Neural cell (in vitro differentiated cells): ENCODE results near the gene PDK2.

Experiments
- EZH2 ChIP-seq: fragments of 200-600, 300-800 bp; shearing (Covaris generic), sonication (generic); IDR thresholded peaks from 2 replicates; pipeline ENCODE4 v1.6.1; 2014; ENCODE audit warnings: antibody characterized with exemption, low read length, borderline replicate concordance, mild to moderate bottlenecking; ENCODE audit not compliant: insufficient read depth, poor library complexity, severe bottlenecking
- MXI1 ChIP-seq: fragments of 450-650 bp; conservative IDR thresholded peaks from 2 replicates; pipeline ENCODE4 v1.6.1; 2014; ENCODE audit warnings: antibody characterized with exemption, mild to moderate bottlenecking; ENCODE audit not compliant: poor library complexity, severe bottlenecking
- POLR2AphosphoS5 ChIP-seq: IDR thresholded peaks from 2 replicates; pipeline ENCODE4 v1.6.1; 2012
- RAD21 ChIP-seq: fragments of 450-650 bp; conservative IDR thresholded peaks from 2 replicates; pipeline ENCODE4 v1.6.1; 2014; ENCODE audit warnings: antibody characterized with exemption, mild to moderate bottlenecking, moderate library complexity
- REST ChIP-seq: IDR thresholded peaks from 2 replicates; pipeline ENCODE4 v1.6.1; 2012; ENCODE audit warnings: borderline replicate concordance
- SMC3 ChIP-seq: fragments of 450-650 bp; conservative IDR thresholded peaks from 2 replicates; pipeline ENCODE4 v1.6.1; 2014; ENCODE audit warnings: antibody characterized with exemption, mild to moderate bottlenecking, moderate library complexity; ENCODE audit not compliant: poor library complexity
- TAF1 ChIP-seq: IDR thresholded peaks from 2 replicates; pipeline ENCODE4 v1.6.1; 2012; ENCODE audit warnings: low read depth
- TF ChIP-seq, protein P1 (sequence below): fragments of 450-650 bp; IDR thresholded peaks from 2 replicates; pipeline ENCODE4 v1.5.1; 2014; ENCODE audit warnings: antibody characterized with exemption, mild to moderate bottlenecking, moderate library complexity; ENCODE audit not compliant: poor library complexity, severe bottlenecking

DNA sequence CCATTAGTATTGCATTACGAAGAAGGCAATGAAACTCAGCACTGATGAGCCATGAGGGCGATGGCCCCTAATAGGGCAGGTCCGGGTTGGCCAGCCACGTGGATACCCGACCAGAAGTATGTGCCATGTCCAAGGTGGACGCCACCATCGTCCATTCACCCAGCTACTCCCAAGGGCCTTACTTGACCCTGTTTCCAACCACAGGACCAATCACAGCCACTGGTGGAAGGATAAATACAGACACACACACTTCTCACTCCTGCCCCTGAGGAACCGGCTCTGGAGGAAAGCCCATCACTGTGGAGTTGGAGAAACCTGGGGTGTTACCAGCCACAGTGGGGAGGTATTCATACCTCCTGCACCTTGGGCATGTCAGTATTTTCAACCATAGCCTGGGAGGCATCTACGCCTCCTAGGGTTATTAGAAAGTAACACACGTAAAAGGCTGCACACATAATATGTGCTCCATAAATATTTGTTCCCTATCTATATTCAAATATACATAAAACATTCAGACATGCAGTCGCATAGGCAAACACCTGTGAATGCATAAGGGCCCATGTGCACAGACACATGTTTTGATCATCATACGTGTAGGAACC, 44.6 kb upstream of the PDK2 start:
- TF ChIP-seq RAD21 (no peak), REST (no peak), POLR2AphosphoS5 (no peak), EZH2 (no peak), MXI1 (no peak), TAF1 (no peak), SMC3 (no peak)
- TF ChIP-seq, protein P1, sequence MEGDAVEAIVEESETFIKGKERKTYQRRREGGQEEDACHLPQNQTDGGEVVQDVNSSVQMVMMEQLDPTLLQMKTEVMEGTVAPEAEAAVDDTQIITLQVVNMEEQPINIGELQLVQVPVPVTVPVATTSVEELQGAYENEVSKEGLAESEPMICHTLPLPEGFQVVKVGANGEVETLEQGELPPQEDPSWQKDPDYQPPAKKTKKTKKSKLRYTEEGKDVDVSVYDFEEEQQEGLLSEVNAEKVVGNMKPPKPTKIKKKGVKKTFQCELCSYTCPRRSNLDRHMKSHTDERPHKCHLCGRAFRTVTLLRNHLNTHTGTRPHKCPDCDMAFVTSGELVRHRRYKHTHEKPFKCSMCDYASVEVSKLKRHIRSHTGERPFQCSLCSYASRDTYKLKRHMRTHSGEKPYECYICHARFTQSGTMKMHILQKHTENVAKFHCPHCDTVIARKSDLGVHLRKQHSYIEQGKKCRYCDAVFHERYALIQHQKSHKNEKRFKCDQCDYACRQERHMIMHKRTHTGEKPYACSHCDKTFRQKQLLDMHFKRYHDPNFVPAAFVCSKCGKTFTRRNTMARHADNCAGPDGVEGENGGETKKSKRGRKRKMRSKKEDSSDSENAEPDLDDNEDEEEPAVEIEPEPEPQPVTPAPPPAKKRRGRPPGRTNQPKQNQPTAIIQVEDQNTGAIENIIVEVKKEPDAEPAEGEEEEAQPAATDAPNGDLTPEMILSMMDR, result no peak
